HepG2 (cell line): ENCODE data around the gene BDH2. TPM values are rescaled to one million over a fixed set of nuclear protein-coding genes. Genes with fewer than 3 reads are reported as not detected.

Source experiments
- CBX5 ChIP-seq: sonication (generic); formaldehyde crosslinking; IDR thresholded peaks from 2 replicates; pipeline ENCODE4 v1.4.0; 2020; ENCODE audit warnings: missing genetic modification reagents, borderline replicate concordance
- FOXA1 ChIP-seq, 2 experiments: fragments of 450-650 bp in 1 of 2; sonication (generic) in 1 of 2; formaldehyde crosslinking in 1 of 2; IDR thresholded peaks; 2 replicates each; pipeline versions ENCODE4 v1.4.0 to v1.6.1; 2016 to 2020; ENCODE audit warnings: missing genetic modification reagents in 1 of 2
- HDAC1 ChIP-seq: sonication (generic); formaldehyde crosslinking; IDR thresholded peaks from 2 replicates; pipeline ENCODE4 v1.5.1; 2020; ENCODE audit warnings: mild to moderate bottlenecking, missing genetic modification reagents
- HOXA9 ChIP-seq: sonication (generic); formaldehyde crosslinking; IDR thresholded peaks from 2 replicates; pipeline ENCODE4 v1.8.1; 2022; ENCODE audit warnings: missing genetic modification reagents, mild to moderate bottlenecking, moderate library complexity, borderline replicate concordance
- KLF16 ChIP-seq, 2 experiments: sonication (generic) in 1 of 2; formaldehyde crosslinking in 1 of 2; IDR thresholded peaks; 2 replicates each; pipeline versions ENCODE4 v1.6.1 to v1.8.0; 2016 to 2023; ENCODE audit warnings: missing genetic modification reagents in 2 of 2, missing compliant biosample characterization in 1 of 2
- NCOA5 ChIP-seq: sonication (generic); formaldehyde crosslinking; IDR thresholded peaks from 2 replicates; pipeline ENCODE4 v1.4.0; 2020; ENCODE audit warnings: missing genetic modification reagents
- ZFP82 ChIP-seq: sonication (generic); formaldehyde crosslinking; IDR thresholded peaks from 2 replicates; pipeline ENCODE4 v1.5.1; 2020; ENCODE audit warnings: mild to moderate bottlenecking, missing genetic modification reagents, borderline replicate concordance
- ZNF253 ChIP-seq: sonication (generic); formaldehyde crosslinking; IDR thresholded peaks from 2 replicates; pipeline ENCODE4 v1.8.0; 2022; ENCODE audit warnings: mild to moderate bottlenecking, missing genetic modification reagents, borderline replicate concordance
- ZNF260 ChIP-seq: sonication (generic); formaldehyde crosslinking; IDR thresholded peaks from 2 replicates; pipeline ENCODE4 v1.4.0; 2020; ENCODE audit warnings: missing genetic modification reagents, low read depth, mild to moderate bottlenecking, borderline replicate concordance
- ZNF605 ChIP-seq: sonication (generic); formaldehyde crosslinking; IDR thresholded peaks from 2 replicates; pipeline ENCODE4 v1.8.0; 2022; ENCODE audit warnings: mild to moderate bottlenecking, missing genetic modification reagents
- ZNF607 ChIP-seq: sonication (generic); formaldehyde crosslinking; IDR thresholded peaks from 2 replicates; pipeline ENCODE4 v1.5.1; 2020; ENCODE audit warnings: missing genetic modification reagents, mild to moderate bottlenecking, borderline replicate concordance
- polyA plus RNA-seq, 8 experiments: library from polyadenylated mRNA; depleted of rRNA in 3 of 8; stranded (reverse) in 7 of 8; unstranded in 1 of 8; fragments of >200 nt; fragmentation: Illumina TruSeq in 4 of 8; extraction: Trizol in 4 of 8; gene quantifications; 2 replicates each; pipeline versions ENCODE4 v1.2.1 to v1.2.3, GENCODE V29; 2011 to 2016; ENCODE audit warnings: low read depth in 4 of 8, missing spikeins in 1 of 8, mixed read lengths in 1 of 8; ENCODE audit not compliant: insufficient read depth in 1 of 8
- total RNA-seq, 5 experiments: library from RNA; depleted of rRNA; stranded (reverse); fragments of >200 nt; fragmentation: Illumina TruSeq; extraction: Trizol; gene quantifications; 2 replicates each; pipeline ENCODE4 v1.2.3, GENCODE V29; 2016; ENCODE audit warnings: low read depth in 1 of 5
- TF ChIP-seq, protein P1 (sequence below): sonication (generic); formaldehyde crosslinking; IDR thresholded peaks from 2 replicates; pipeline ENCODE4 v1.5.1; 2020; ENCODE audit warnings: missing genetic modification reagents, mild to moderate bottlenecking, borderline replicate concordance
- TF ChIP-seq, protein P2 (sequence below): sonication (generic); formaldehyde crosslinking; IDR thresholded peaks from one replicate; pipeline ENCODE4 v1.5.1; 2020; ENCODE audit warnings: mild to moderate bottlenecking, missing genetic modification reagents; ENCODE audit errors: not compliant biosample characterization
- TF ChIP-seq, protein P3 (sequence below): sonication (generic); formaldehyde crosslinking; IDR thresholded peaks from 2 replicates; pipeline ENCODE4 v1.4.0; 2020; ENCODE audit warnings: missing genetic modification reagents

Gene BDH2
- total and polyA plus RNA-seq, 2 of the 13 experiments (the other 11 are each of a cell fraction or from before 2014, with no cell fraction given) = 34.8 to 46.2 TPM

DNA sequence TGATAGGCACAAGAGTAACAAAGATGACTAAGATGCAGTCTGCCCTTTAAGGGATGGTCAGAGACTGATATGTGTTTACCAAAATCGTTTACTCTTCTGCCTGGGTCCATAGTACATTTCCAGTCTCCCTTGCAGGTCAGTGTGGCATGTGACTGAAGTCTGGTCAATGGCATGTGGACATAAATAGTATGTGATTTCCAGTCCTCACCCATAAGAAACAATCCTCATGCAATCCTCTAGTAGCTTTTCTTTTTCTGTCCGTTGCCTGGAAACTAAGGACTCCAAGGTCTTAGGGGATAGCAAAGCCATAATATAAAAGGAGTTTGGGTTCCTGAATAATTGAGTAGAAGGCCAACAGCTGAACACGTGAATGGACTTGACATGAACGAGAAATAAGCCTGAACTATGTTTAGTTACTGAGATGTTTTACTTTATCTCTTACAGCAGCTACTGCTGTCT, 24.2 kb downstream of the BDH2 start (continued):
- TF ChIP-seq FOXA1 (IDR thresholded peaks at IDR 0.05) (0 out of 2 replicates have a peak, but pooled peaks have one; percentile 12), FOXA1 (CRISPR knock-in tag; IDR thresholded peaks at IDR 0.05) (peak; percentile 90), ZNF605 (CRISPR knock-in tag) (peak; percentile 25; the same call in 1 of the 2 replicates), HOXA9 (no peak), CBX5 (CRISPR knock-in tag) (peak; percentile 66; the same call in 1 of the 2 replicates), ZNF253 (CRISPR knock-in tag) (no peak), NCOA5 (no peak), ZNF260 (CRISPR knock-in tag) (no peak), KLF16 (CRISPR knock-in tag; IDR thresholded peaks at IDR 0.05) (no peak; a peak in 1 of 4 replicates), HDAC1 (CRISPR knock-in tag) (peak; percentile 63), ZFP82 (CRISPR knock-in tag) (no peak), ZNF607 (CRISPR knock-in tag) (no peak)
- TF ChIP-seq, protein P1, sequence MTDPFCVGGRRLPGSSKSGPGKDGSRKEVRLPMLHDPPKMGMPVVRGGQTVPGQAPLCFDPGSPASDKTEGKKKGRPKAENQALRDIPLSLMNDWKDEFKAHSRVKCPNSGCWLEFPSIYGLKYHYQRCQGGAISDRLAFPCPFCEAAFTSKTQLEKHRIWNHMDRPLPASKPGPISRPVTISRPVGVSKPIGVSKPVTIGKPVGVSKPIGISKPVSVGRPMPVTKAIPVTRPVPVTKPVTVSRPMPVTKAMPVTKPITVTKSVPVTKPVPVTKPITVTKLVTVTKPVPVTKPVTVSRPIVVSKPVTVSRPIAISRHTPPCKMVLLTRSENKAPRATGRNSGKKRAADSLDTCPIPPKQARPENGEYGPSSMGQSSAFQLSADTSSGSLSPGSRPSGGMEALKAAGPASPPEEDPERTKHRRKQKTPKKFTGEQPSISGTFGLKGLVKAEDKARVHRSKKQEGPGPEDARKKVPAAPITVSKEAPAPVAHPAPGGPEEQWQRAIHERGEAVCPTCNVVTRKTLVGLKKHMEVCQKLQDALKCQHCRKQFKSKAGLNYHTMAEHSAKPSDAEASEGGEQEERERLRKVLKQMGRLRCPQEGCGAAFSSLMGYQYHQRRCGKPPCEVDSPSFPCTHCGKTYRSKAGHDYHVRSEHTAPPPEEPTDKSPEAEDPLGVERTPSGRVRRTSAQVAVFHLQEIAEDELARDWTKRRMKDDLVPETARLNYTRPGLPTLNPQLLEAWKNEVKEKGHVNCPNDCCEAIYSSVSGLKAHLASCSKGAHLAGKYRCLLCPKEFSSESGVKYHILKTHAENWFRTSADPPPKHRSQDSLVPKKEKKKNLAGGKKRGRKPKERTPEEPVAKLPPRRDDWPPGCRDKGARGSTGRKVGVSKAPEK (CRISPR knock-in tag) = no peak
- TF ChIP-seq, protein P2, sequence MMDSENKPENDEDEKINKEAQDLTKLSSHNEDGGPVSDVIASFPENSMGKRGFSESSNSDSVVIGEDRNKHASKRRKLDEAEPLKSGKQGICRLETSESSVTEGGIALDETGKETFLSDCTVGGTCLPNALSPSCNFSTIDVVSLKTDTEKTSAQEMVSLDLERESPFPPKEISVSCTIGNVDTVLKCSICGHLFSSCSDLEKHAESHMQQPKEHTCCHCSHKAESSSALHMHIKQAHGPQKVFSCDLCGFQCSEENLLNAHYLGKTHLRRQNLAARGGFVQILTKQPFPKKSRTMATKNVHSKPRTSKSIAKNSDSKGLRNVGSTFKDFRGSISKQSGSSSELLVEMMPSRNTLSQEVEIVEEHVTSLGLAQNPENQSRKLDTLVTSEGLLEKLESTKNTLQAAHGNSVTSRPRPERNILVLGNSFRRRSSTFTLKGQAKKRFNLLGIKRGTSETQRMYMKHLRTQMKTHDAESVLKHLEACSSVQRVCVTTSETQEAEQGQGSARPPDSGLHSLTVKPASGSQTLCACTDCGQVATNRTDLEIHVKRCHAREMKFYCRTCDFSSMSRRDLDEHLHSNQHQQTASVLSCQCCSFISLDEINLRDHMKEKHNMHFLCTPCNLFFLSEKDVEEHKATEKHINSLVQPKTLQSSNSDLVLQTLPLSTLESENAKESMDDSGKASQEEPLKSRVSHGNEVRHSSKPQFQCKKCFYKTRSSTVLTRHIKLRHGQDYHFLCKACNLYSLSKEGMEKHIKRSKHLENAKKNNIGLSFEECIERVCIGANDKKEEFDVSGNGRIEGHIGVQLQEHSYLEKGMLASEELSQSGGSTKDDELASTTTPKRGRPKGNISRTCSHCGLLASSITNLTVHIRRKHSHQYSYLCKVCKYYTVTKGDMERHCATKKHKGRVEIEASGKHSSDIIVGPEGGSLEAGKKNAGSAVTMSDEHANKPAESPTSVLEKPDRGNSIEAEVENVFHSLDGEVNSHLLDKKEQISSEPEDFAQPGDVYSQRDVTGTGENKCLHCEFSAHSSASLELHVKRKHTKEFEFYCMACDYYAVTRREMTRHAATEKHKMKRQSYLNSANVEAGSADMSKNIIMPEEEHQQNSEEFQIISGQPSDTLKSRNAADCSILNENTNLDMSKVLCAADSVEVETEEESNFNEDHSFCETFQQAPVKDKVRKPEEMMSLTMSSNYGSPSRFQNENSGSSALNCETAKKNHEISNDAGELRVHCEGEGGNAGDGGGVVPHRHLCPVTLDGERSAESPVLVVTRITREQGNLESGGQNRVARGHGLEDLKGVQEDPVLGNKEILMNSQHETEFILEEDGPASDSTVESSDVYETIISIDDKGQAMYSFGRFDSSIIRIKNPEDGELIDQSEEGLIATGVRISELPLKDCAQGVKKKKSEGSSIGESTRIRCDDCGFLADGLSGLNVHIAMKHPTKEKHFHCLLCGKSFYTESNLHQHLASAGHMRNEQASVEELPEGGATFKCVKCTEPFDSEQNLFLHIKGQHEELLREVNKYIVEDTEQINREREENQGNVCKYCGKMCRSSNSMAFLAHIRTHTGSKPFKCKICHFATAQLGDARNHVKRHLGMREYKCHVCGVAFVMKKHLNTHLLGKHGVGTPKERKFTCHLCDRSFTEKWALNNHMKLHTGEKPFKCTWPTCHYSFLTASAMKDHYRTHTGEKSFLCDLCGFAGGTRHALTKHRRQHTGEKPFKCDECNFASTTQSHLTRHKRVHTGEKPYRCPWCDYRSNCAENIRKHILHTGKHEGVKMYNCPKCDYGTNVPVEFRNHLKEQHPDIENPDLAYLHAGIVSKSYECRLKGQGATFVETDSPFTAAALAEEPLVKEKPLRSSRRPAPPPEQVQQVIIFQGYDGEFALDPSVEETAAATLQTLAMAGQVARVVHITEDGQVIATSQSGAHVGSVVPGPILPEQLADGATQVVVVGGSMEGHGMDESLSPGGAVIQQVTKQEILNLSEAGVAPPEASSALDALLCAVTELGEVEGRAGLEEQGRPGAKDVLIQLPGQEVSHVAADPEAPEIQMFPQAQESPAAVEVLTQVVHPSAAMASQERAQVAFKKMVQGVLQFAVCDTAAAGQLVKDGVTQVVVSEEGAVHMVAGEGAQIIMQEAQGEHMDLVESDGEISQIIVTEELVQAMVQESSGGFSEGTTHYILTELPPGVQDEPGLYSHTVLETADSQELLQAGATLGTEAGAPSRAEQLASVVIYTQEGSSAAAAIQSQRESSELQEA (CRISPR knock-in tag) = no peak
- TF ChIP-seq, protein P3, sequence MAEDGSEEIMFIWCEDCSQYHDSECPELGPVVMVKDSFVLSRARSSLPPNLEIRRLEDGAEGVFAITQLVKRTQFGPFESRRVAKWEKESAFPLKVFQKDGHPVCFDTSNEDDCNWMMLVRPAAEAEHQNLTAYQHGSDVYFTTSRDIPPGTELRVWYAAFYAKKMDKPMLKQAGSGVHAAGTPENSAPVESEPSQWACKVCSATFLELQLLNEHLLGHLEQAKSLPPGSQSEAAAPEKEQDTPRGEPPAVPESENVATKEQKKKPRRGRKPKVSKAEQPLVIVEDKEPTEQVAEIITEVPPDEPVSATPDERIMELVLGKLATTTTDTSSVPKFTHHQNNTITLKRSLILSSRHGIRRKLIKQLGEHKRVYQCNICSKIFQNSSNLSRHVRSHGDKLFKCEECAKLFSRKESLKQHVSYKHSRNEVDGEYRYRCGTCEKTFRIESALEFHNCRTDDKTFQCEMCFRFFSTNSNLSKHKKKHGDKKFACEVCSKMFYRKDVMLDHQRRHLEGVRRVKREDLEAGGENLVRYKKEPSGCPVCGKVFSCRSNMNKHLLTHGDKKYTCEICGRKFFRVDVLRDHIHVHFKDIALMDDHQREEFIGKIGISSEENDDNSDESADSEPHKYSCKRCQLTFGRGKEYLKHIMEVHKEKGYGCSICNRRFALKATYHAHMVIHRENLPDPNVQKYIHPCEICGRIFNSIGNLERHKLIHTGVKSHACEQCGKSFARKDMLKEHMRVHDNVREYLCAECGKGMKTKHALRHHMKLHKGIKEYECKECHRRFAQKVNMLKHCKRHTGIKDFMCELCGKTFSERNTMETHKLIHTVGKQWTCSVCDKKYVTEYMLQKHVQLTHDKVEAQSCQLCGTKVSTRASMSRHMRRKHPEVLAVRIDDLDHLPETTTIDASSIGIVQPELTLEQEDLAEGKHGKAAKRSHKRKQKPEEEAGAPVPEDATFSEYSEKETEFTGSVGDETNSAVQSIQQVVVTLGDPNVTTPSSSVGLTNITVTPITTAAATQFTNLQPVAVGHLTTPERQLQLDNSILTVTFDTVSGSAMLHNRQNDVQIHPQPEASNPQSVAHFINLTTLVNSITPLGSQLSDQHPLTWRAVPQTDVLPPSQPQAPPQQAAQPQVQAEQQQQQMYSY (CRISPR knock-in tag) = no peak
